NCI-H2107 treated with DMSO at 0.1 percent for 48 hours (cell line): Measurements from ENCODE around the gene GARRE1.
"Not testable (repeated sequence)": the region's sequence is repeated elsewhere in the genome, so short reads cannot be mapped to it uniquely, and the experiment has no call there.

ENCODE experiments used
- DNase-seq: peaks from one replicate; lab custom pipeline; 2025; ENCODE audit not compliant: unreplicated experiment; lab: John Stamatoyannopoulos, UW

The GARRE1 gene

GRCh38 chr19:34259367-34260095 is 5.2 kb downstream of the GARRE1 start:
- DNase-seq: no peak

GRCh38 chr19:34260771-34261173 is 6.4 kb downstream of the GARRE1 start:
- DNase-seq: no peak

- DNase-seq: peak; percentile 6
These were observed 7.2 kb downstream of the GARRE1 start for GRCh38 chr19:34261334-34262109.

GRCh38 chr19:34263745-34264237 is 9.4 kb downstream of the GARRE1 start:
- no peak for DNase-seq

GRCh38 chr19:34265221-34265650 is 10.9 kb downstream of the GARRE1 start:
- DNase-seq: no peak

- no peak for DNase-seq
These were observed 14.7 kb downstream of the GARRE1 start for GRCh38 chr19:34269081-34269480.

- no peak for DNase-seq
These were observed 15.1 kb downstream of the GARRE1 start for GRCh38 chr19:34269489-34269888.

- DNase-seq: no peak
These were observed 15.7 kb downstream of the GARRE1 start for GRCh38 chr19:34269968-34270621.

- no peak for DNase-seq
These were observed 18.8 kb downstream of the GARRE1 start for GRCh38 chr19:34273121-34273520.

GRCh38 chr19:34274284-34274826 is 20.0 kb downstream of the GARRE1 start:
- no peak for DNase-seq

GRCh38 chr19:34274827-34275625 is 20.7 kb downstream of the GARRE1 start:
- no peak for DNase-seq

- no peak for DNase-seq
These were observed 21.4 kb downstream of the GARRE1 start for GRCh38 chr19:34275705-34276104.

GRCh38 chr19:34276614-34277013 is 22.3 kb downstream of the GARRE1 start:
- peak; percentile 9 for DNase-seq

- DNase-seq: no peak
These were observed 22.9 kb downstream of the GARRE1 start for GRCh38 chr19:34277244-34277643.

GRCh38 chr19:34278783-34279182 is 24.4 kb downstream of the GARRE1 start:
- no peak for DNase-seq

- not testable (repeated sequence) for DNase-seq
These were observed 27.1 kb downstream of the GARRE1 start for GRCh38 chr19:34281444-34281843.

GRCh38 chr19:34282611-34283519 is 28.5 kb downstream of the GARRE1 start:
- DNase-seq: no peak

- no peak for DNase-seq
These were observed 30.2 kb downstream of the GARRE1 start for GRCh38 chr19:34284505-34284904.

GRCh38 chr19:34287662-34288140 is 33.3 kb downstream of the GARRE1 start:
- DNase-seq: no peak
